HG03460 (cell line): Measurements from ENCODE around the gene ATP6V0C.
"Not testable (repeated sequence)": the region's sequence is repeated elsewhere in the genome, so short reads cannot be mapped to it uniquely, and the experiment has no call there.

Experiments used
- ATAC-seq: cut with Tn5 transposase; IDR thresholded peaks from one replicate; pipeline ENCODE4 v1.9.1; 2021; ENCODE audit not compliant: unreplicated experiment

Gene ATP6V0C

GRCh38 chr16:2527071-2527783, 13.5 kb downstream of the ATP6V0C start:
- no peak for ATAC-seq

DNA sequence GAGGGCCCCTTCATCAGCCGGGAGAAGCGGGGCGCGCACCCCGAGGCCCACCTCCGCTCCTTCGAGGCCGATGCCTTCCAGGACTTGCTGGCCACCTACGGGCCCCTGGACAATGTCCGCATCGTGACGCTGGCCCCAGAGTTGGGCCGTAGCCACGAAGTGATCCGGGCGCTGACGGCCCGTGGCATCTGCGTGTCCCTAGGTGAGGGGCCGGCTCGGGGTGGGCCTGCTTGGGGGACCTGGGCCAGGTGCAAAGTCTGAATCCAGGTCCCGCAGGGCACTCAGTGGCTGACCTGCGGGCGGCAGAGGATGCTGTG, 14.0 kb downstream of the ATP6V0C start:
- ATAC-seq, result no peak

DNA sequence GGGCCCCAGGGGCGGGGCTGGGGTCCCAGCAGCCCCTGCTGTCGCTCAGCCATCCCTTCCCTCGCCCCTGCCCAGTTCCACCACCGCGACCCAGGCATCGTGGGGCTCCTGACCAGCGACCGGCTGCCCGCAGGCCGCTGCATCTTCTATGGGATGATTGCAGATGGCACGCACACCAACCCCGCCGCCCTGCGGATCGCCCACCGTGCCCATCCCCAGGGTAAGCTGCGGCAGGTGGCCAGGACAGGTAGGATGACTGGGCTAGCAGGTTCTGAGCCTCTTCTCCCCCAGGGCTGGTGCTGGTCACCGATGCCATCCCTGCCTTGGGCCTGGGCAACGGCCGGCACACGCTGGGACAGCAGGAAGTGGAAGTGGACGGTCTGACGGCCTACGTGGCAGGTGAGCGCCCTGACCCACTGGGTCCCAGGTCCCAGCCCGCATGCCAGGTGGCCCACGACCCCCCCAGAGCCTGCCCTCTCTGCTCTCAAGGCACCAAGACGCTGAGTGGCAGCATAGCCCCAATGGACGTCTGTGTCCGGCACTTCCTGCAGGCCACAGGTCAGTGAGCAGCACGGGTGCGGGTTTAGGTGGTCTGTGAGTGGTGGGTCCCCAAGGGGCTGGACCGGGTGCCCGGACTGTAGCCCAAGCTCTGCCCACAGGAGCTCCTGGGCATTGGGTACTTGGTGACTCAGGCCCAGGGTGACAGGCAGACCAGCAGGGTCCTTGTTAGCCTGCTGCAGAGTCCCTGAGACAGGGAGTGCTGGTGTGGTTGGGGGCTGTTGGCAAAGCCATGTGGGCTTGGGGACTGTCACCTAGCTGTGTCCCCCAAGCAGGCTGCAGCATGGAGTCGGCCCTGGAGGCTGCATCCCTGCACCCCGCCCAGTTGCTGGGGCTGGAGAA, 14.7 kb downstream of the ATP6V0C start:
- ATAC-seq, result no peak

DNA sequence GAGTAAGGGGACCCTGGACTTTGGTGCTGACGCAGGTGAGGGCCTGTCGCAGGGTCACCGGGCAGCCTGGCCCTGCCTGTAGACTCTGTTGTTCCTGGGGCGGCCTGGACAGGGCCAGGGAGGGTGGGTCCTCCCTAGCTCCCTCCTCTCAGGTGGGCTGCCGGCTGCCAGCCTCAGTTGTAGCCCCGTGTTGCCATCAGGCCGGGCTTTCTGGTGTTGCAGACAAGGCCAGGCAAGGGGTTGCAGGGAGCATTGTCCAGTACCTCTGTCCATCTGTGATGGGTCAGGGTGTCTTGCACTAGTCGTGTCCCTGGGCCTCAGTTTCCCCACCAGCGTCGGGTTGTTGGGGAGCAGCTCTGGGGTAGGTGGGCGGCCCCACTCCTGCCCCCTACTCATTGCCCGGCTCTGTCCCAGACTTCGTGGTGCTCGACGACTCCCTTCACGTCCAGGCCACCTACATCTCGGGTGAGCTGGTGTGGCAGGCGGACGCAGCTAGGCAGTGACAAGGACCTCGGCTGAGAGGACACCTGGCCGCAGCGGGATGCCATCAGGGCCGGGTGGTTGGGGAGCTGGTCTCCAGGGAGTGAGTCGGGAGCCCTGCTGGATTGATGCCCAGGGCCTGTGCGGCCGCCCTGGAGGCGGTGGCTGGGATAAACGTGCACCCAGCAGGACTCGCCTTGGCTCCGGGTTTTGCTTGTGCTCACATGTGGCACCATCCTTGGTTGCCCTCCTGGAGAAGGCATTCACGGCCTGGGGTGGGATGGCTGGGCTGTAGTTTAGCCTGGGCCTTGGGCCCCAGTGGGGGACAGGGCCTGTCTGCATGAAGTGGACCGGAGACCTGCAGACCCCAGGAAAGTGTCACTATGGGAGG, 15.5 kb downstream of the ATP6V0C start:
- no peak for ATAC-seq

- ATAC-seq, result no peak
These were observed 16.3 kb downstream of the ATP6V0C start for GRCh38 chr16:2529961-2530628.

GRCh38 chr16:2530629-2531318, 17.0 kb downstream of the ATP6V0C start:
- no peak for ATAC-seq

GRCh38 chr16:2531371-2531695, 17.6 kb downstream of the ATP6V0C start, which contains the start of gene CEMP1:
CEMP1 (minus strand) TSS chr16:2531408; CDS start chr16:2531073, 335 bp downstream.
- ATAC-seq, result peak; percentile 4

DNA sequence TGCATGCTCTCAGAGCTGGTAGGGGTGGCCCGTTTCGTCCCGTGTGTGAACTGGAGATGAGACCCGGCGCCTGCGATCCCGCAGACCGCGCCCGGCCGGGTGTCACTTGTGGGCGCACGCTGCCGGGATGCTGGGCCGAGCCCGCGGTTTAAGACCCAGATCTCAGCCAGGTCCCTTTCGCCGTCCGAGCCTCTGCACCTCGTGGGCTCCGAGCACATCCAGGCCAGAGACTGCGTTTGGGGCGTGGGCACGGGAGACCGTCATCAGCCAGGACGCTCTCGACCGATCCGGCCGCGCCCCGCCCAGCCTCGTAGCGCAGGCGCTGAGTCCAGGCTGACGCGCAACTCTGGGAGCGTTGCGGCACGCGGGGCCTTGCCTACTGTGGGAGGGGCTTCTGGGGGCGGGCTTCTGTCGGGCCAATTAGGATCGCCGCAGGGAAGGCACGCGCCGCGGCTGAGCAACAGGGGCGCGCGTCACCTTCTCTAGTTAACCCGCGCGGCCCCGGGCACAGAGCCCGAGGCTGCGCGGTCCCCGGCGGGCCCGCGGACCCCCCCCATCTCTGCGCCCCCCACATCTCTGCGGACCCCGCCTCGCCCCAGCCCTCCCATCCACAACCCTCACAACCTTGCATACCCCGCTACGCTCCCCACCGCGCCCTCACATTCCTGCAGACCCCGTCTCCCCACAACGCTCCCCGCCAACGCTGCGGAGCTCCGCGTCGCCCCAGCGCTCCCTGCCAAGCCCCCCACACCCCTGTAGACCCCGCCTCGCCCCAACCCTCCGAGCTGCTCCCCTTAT, 18.1 kb downstream of the ATP6V0C start:
- peak; percentile 79 for ATAC-seq

DNA sequence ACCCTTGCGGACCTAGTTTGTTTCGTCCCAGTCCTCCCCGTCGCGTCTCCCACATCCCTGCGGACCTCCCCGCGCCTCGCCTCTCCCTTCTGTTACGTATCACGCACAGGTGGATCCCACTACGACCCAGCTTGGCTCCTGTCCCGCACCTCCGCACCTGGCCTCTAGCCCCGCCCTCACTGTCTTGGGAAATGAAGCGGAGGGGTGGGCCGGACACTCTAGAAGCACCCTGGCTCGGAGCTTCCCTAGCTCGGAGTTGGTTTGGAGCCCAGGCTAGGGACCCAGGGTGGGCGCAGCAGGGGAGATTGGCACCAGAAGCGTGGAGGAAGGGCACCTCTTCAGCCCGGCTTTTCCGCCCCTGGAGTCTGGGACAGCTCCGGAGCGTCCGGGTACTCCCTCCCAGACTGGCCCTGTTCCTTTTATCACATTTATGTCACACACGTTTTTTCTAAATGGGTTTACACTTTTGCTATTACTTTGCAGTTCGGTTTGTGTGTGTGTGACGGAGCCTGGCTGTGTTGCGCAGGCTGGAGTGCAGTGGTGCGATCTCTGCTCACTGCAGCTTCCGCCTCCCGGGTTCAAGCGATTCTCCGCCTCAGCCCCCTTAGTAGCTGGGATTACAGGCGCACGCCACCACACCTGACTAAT, 18.9 kb downstream of the ATP6V0C start:
- no peak for ATAC-seq

GRCh38 chr16:2533142-2533755, 19.5 kb downstream of the ATP6V0C start:
- ATAC-seq, result not testable (repeated sequence)

GRCh38 chr16:2533912-2534311, 20.2 kb downstream of the ATP6V0C start:
- no peak for ATAC-seq

DNA sequence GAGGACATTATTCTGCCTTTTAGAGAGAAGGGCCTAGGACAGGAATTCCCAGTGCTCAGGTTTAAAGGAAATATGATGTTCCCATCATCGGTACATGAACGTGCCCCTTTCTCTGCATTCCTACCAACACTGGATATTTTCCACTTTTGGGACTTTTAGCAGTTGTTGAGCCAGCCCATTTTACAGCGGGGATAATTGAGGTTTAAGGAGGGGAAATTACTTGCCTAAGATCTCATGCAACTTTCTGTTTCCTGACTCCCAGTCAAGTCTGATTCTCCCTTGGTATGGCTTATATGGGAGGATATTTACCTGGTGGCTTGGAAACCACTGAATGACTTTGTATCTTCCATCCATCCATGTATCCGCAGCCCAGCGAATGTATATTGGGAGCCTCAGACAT, 20.6 kb downstream of the ATP6V0C start:
- ATAC-seq, result not testable (repeated sequence)

GRCh38 chr16:2535625-2536013, 21.9 kb downstream of the ATP6V0C start:
- ATAC-seq, result no peak

- peak; percentile 64 for ATAC-seq
These were observed 24.0 kb downstream of the ATP6V0C start, which contains the start of gene PDPK1 for GRCh38 chr16:2537451-2538379. PDPK1 (plus strand) TSS chr16:2538021; CDS start chr16:2538113, 92 bp downstream.

DNA sequence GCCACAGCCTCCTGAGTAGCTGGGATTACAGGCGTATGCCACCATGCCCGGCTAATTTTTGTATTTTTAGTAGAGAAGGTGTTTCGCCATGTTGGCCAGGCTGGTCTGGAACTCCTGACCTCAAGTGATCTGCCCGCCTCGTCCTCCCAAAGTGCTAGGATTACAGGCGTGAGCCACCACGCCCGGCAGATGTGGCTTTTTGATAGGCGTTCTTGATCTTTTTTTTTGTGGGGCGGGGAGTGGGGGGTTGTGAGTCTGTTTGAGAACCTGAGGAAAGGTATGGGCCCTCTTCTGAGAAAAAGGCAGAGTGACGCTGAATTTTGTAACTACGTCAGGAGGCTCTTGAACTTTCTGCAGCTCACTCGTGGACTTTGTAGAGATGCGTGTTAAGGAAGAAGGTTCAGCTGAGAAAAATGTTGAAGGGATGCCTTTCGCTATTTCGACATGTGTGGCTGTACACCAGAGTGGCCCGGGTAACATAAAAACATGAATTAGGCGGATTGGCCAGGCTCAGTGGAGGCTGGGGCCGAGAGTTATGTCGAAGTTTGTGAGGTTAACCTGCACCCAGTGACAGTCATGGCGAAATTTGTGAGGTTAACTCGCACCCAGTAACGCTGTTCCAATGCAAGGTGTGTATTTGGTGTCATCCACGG, 25.6 kb downstream of the ATP6V0C start:
- ATAC-seq, result not testable (repeated sequence)

DNA sequence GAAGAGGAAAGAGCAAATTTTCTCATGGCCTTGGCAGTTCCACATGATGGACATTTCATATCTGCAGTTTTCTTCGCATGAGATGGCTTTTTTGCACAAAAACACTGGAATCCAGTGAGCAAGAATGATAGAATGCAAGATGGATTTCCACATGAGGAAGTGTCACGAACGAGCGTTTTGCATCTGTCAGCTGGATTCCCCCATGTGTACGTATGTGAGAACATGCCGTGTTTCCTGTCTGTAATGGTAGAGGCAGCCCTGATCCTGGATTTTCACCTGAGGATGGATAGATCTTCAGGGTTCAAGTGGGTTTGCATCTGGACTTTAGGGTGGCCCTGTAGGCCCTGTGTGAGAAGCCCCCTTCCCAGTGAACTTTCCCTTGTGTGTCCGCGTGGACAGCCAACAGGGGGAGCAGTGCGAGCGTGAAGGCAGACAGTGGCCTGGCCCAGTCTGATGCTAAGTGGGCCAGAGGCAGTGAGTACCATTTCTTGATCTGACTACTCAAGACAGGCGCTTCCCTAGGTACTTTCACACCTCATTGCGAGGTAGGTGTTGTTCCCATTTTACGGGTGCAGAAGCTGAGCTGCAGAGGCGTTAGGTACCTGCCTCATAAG, 26.2 kb downstream of the ATP6V0C start:
- ATAC-seq, result not testable (repeated sequence)
